GM12891 (cell line): ENCODE measurements around the gene ZNF397.
"Not testable (repeated sequence)": the region's sequence is repeated elsewhere in the genome, so short reads cannot be mapped to it uniquely, and the experiment has no call there.

Experiments used
- POLR2A ChIP-seq: IDR thresholded peaks from 2 replicates; pipeline ENCODE4 v1.6.1; 2011; ENCODE audit warnings: low read depth, low read length, control low read depth
- POLR2AphosphoS5 ChIP-seq: IDR thresholded peaks from 2 replicates; pipeline ENCODE4 v1.6.1; 2011; ENCODE audit warnings: low read depth, low read length, control low read depth
- POU2F2 ChIP-seq: IDR thresholded peaks from 2 replicates; pipeline ENCODE4 v1.6.1; 2011; ENCODE audit warnings: low read depth, mild to moderate bottlenecking, control low read depth, low read length, moderate library complexity
- SPI1 ChIP-seq: IDR thresholded peaks from 2 replicates; pipeline ENCODE4 v1.6.1; 2011; ENCODE audit warnings: low read depth, low read length, control low read depth
- TAF1 ChIP-seq: IDR thresholded peaks from 2 replicates; pipeline ENCODE4 v1.6.1; 2011; ENCODE audit warnings: low read depth, low read length, control low read depth

- not testable (repeated sequence) for TF ChIP-seq POLR2A, POLR2AphosphoS5, SPI1, TAF1, POU2F2
Observed at GRCh38 chr18:35219331-35219730, 21.5 kb upstream of the ZNF397 start.
